ENCODE measurements around the gene FCHSD2. TPM values are rescaled to one million over a fixed set of nuclear protein-coding genes. Genes with fewer than 3 reads are reported as not detected.

FCHSD2 gene
- total and polyA plus RNA-seq, 2 of the 13 experiments (the other 11 are each of a cell fraction or from before 2014, with no cell fraction given), result 20.5 to 24.8 TPM

- TF ChIP-seq ZNF879 (CRISPR knock-in tag; IDR thresholded peaks at IDR 0.05) (no peak), ZFP36L2 (CRISPR knock-in tag; IDR thresholded peaks at IDR 0.05) (no peak), PRPF4 (IDR thresholded peaks at IDR 0.05; ENCODE audit: low read depth, low read length, poor library complexity, severe bottlenecking) (no peak), MEIS1 (CRISPR knock-in tag; IDR thresholded peaks at IDR 0.05; ENCODE audit: borderline replicate concordance) (no peak), NR2F6 (IDR thresholded peaks at IDR 0.05) (no peak), NR2F6 (CRISPR knock-in tag; IDR thresholded peaks at IDR 0.05) (no peak), ZNF446 (CRISPR knock-in tag; IDR thresholded peaks at IDR 0.05) (0 out of 2 replicates have a peak, but pooled peaks have one; percentile 50), ZNF878 (CRISPR knock-in tag; IDR thresholded peaks at IDR 0.05) (0 out of 2 replicates have a peak, but pooled peaks have one; percentile 35), LBX2 (CRISPR knock-in tag; IDR thresholded peaks at IDR 0.05; ENCODE audit: borderline replicate concordance) (no peak), ZNF790 (CRISPR knock-in tag; IDR thresholded peaks at IDR 0.05; ENCODE audit: borderline replicate concordance) (0 out of 2 replicates have a peak, but pooled peaks have one; percentile 56), WIZ (CRISPR knock-in tag; IDR thresholded peaks at IDR 0.05) (no peak), SYNCRIP (IDR thresholded peaks at IDR 0.05; ENCODE audit: insufficient read depth, low read depth, low read length) (no peak), GLMP (CRISPR knock-in tag; IDR thresholded peaks at IDR 0.05; ENCODE audit: borderline replicate concordance) (no peak), ZNF263 (CRISPR knock-in tag; IDR thresholded peaks at IDR 0.05) (0 out of 2 replicates have a peak, but pooled peaks have one; percentile 33), STAT5B (CRISPR knock-in tag; IDR thresholded peaks at IDR 0.05) (no peak), GTF2F1 (IDR thresholded peaks at IDR 0.05; ENCODE audit: low read length) (no peak), RXRA (CRISPR knock-in tag; IDR thresholded peaks at IDR 0.05) (no peak), ZNF230 (CRISPR knock-in tag; IDR thresholded peaks at IDR 0.05) (0 out of 2 replicates have a peak, but pooled peaks have one; percentile 46), ZNF782 (CRISPR knock-in tag; IDR thresholded peaks at IDR 0.05; ENCODE audit: borderline replicate concordance) (peak; percentile 67; the same call in 1 of the 2 replicates), ZNF691 (CRISPR knock-in tag; IDR thresholded peaks at IDR 0.05; ENCODE audit: borderline replicate concordance, low read depth) (peak; percentile 8; the same call in 1 of the 2 replicates), TMF1 (CRISPR knock-in tag; IDR thresholded peaks at IDR 0.05; ENCODE audit: low read depth) (no peak), ZNF558 (CRISPR knock-in tag; IDR thresholded peaks at IDR 0.05; ENCODE audit: borderline replicate concordance) (0 out of 2 replicates have a peak, but pooled peaks have one; percentile 67), CHD2 (IDR thresholded peaks at IDR 0.05; ENCODE audit: low read depth, low read length) (no peak), ZNF616 (CRISPR knock-in tag; IDR thresholded peaks at IDR 0.05; ENCODE audit: low read depth) (no peak), HES4 (CRISPR knock-in tag; IDR thresholded peaks at IDR 0.05; ENCODE audit: borderline replicate concordance) (0 out of 2 replicates have a peak, but pooled peaks have one; percentile 31), ETV6 (CRISPR knock-in tag; conservative IDR thresholded peaks at IDR 0.05) (no peak), EED (CRISPR knock-in tag; IDR thresholded peaks at IDR 0.05) (0 out of 2 replicates have a peak, but pooled peaks have one; percentile 4), UBTF (CRISPR knock-in tag; IDR thresholded peaks at IDR 0.05) (0 out of 2 replicates have a peak, but pooled peaks have one; percentile 5), KLF15 (CRISPR knock-in tag; IDR thresholded peaks at IDR 0.05; ENCODE audit: borderline replicate concordance) (0 out of 2 replicates have a peak, but pooled peaks have one; percentile 3)
Observed at GRCh38 chr11:73141031-73141308, 1.1 kb downstream of the FCHSD2 start (continued).
